Brain microvascular endothelial cell (primary cell): ENCODE measurements around the gene RASGRP1.
A peak's percentile ranks its signal among the peaks of the same experiment; 100 is the strongest.

Source experiments
- DNase-seq: peaks from one replicate; pipeline ENCODE4 v3.0.0-alpha.2; 2020
- H3K27ac ChIP-seq: fragments of 250-450 bp; sonication (Bioruptor Pico); 2 replicates; pipeline ENCODE4 v1.5.1; 2020; ENCODE audit warnings: mild to moderate bottlenecking, moderate library complexity
- H3K27me3 ChIP-seq: fragments of 250-450 bp; sonication (Bioruptor Pico); replicated peaks from 2 replicates; pipeline ENCODE4 v1.5.1; 2020; ENCODE audit warnings: mild to moderate bottlenecking
- H3K36me3 ChIP-seq: fragments of 250-450 bp; sonication (Bioruptor Pico); replicated peaks from 2 replicates; pipeline ENCODE4 v1.5.1; 2020; ENCODE audit warnings: mild to moderate bottlenecking
- H3K4me3 ChIP-seq: 2 replicates; pipeline ENCODE4 v1.5.1; 2011; ENCODE audit warnings: low read depth, mild to moderate bottlenecking, control low read depth, low read length, moderate library complexity
- in situ Hi-C: cut with HindIII; loops from 2 replicates; pipeline ENCODE4 v1.10.0; 2017; ENCODE audit warnings: low sequenced_read_pairs, low pct_ligation_motif_present
- TF ChIP-seq, protein P1 (sequence below): IDR thresholded peaks from 2 replicates; pipeline ENCODE4 v1.5.1; 2011; ENCODE audit warnings: low read depth, mild to moderate bottlenecking, moderate library complexity, low read length, control low read depth, inconsistent platforms; ENCODE audit errors: missing control alignments

RASGRP1 gene

DNA sequence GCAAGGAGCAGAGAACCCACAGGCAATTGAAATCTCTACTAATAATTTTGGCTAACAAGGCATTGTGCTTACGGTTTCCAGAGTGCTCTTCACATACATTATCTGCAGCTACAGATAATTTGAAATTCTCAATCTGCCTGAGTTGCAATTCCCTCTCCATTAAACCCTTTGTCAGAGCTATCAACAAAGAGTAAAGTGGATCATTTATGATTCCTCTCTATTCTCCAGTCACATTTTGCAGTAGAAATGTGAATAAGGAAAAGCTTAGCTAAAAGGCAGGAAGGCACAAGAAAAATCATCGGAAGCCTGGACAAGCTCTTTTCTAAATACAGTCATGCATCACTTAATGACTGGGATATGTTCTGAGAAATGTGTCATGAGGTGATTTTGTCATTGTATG lies 61.1 kb downstream of the RASGRP1 start:
- no peaks in the 10 kb centered on the region for H3K36me3 ChIP-seq
- H3K4me3 ChIP-seq: no peak overlapping the region
- DNase-seq: no peak
- no peak overlapping the region for H3K27ac ChIP-seq
- H3K27me3 ChIP-seq: no peaks in the 10 kb centered on the region
- in situ Hi-C loops: no loop called here
- TF ChIP-seq, protein P1, sequence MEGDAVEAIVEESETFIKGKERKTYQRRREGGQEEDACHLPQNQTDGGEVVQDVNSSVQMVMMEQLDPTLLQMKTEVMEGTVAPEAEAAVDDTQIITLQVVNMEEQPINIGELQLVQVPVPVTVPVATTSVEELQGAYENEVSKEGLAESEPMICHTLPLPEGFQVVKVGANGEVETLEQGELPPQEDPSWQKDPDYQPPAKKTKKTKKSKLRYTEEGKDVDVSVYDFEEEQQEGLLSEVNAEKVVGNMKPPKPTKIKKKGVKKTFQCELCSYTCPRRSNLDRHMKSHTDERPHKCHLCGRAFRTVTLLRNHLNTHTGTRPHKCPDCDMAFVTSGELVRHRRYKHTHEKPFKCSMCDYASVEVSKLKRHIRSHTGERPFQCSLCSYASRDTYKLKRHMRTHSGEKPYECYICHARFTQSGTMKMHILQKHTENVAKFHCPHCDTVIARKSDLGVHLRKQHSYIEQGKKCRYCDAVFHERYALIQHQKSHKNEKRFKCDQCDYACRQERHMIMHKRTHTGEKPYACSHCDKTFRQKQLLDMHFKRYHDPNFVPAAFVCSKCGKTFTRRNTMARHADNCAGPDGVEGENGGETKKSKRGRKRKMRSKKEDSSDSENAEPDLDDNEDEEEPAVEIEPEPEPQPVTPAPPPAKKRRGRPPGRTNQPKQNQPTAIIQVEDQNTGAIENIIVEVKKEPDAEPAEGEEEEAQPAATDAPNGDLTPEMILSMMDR: no peak

DNA sequence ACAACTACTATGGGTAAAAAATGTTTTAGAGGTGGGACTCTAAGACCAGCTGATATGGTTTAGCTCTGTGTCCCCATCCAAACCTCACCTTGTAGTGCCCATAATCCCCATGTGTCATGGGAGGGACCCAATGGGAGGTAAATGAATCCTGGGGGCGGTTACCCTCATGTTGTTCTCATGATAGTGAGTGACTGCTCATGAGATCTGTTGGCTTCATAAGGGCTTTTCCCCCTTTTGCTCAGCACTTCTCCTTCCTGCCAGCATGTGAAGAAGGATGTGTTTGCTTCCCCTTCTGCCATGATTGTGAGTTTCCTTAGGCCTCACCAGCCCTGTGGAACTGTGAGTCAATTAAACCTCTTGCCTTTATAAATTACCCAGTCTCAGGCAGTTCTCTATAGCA lies 65.0 kb downstream of the RASGRP1 start:
- H3K27me3 ChIP-seq: no peaks in the 10 kb centered on the region
- in situ Hi-C loops: no loop called here
- no peak for DNase-seq
- H3K4me3 ChIP-seq: no peak overlapping the region
- no peak overlapping the region for H3K27ac ChIP-seq
- TF ChIP-seq, protein P1: no peak
- no peaks in the 10 kb centered on the region for H3K36me3 ChIP-seq

DNA sequence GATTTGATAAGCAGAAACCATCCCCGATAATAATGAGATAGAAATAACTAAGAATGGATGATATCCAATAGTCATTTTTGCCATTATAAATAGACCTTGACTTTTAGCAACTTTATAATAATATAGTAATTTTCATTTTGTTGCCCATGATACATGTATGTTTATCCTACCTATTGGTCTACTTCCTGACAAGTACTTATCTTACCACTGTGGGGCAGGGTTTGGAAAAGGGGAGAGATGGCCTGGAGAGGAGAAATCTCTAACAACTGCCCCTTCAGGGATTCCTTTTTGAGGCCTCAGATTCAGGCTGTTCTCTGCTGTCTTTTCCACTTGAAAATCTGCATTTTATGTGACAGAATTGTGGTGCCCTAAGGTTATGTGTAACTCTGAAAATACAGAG lies 68.5 kb downstream of the RASGRP1 start:
- in situ Hi-C loops: no loop called here
- DNase-seq: no peak
- TF ChIP-seq, protein P1: no peak
- Histone ChIP-seq H3K27ac (no peak overlapping the region), H3K4me3 (no peak overlapping the region), H3K27me3 (no peaks in the 10 kb centered on the region), H3K36me3 (no peaks in the 10 kb centered on the region)

DNA sequence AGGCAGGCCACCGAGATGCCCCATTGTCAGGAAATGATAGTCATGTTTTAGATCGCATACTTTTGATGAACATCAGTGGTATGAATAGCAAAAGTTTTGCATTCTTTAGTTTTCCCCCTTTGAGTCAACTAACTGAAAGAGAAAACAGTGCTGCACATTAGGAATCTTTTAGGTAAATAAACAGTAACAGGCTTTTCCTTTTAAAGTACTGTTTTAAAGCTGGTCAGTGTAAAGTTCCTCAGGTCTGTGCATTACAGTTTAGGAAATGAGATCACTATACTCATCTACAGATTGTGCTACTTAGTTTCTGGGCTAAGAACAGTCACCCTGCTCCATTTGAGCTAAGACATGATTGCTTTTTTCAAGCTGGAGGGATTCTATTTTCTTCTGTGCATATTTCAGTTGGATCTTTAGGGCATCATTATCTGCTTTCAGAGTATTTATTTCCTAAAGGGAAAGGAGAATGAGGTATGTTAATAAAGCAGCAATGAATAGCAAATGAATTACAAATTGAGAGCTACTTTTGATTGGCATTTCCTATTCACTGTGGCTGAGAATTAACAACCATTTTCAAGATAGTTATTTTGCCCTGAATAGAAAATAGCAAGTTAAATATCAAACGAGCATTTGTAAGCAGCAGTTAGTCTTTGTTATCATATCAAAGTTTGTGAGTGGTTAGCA lies 74.2 kb downstream of the RASGRP1 start:
- Histone ChIP-seq H3K4me3 (no peak overlapping the region), H3K27ac (peak overlapping the region; percentile 15), H3K36me3 (no peaks in the 10 kb centered on the region), H3K27me3 (no peaks in the 10 kb centered on the region)
- in situ Hi-C loops: no loop called here
- TF ChIP-seq, protein P1: no peak
- peak; percentile 7 for DNase-seq

DNA sequence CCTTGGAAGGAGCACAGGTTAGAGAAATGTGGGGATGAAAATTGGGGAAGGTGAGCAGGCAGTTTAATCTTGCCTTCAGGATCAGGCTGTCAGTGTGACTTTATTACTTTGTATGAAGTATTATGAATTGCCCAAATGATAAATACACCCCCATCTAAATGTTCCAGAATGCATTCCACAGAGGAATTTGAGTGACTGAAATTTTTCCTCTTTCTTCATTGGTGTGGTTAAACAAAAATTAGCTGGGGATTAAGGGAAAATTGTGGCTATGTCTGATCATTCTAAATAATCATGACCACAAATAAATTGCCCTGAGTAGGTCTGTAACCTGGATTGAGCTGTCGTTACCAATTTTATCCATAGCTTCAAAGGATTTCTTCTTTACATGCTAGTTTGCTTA lies 77.2 kb downstream of the RASGRP1 start:
- in situ Hi-C loops: no loop called here
- DNase-seq: no peak
- Histone ChIP-seq H3K27ac (no peak overlapping the region), H3K4me3 (no peak overlapping the region), H3K36me3 (no peaks in the 10 kb centered on the region), H3K27me3 (no peaks in the 10 kb centered on the region)
- TF ChIP-seq, protein P1: no peak

DNA sequence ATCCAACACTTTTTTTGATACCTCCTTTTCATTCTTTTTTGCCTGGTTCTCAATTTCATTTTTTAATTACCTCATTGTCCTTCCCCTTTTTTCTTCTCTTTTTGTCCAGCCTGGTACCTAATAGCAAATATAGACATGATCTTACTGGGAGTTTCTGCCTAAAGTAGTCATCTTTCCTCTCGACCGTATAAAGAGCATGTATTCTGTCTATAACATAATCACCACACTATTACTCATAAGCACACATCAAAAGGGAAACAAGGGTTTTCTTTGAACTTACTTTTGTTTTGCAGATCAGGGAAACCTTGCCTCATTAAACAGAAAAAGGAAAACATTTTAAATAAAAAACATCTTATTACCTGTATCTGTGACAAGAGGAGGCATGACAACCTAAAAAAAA lies 77.7 kb downstream of the RASGRP1 start:
- Histone ChIP-seq H3K27me3 (no peaks in the 10 kb centered on the region), H3K4me3 (no peak overlapping the region), H3K36me3 (no peaks in the 10 kb centered on the region), H3K27ac (no peak overlapping the region)
- no peak for DNase-seq
- TF ChIP-seq, protein P1: no peak
- in situ Hi-C loops: no loop called here
